ENCODE measurements around the gene MTRF1.

Gene MTRF1

GRCh38 chr13:41206467-41206866, 56.9 kb downstream of the MTRF1 start:
- no peak overlapping the region for H3K9ac ChIP-seq (ENCODE audit: low read depth, low read length, poor library complexity, severe bottlenecking)
- peaks cover 6% of the 10 kb centered on the region; the same call in 1 of the 2 replicates for H3K9me3 ChIP-seq (ENCODE audit: insufficient read depth, low read depth, low read length)
- H3K4me1 ChIP-seq (ENCODE audit: insufficient read depth, low read length, poor library complexity, severe bottlenecking): no peaks in the 10 kb centered on the region
- no peaks in the 10 kb centered on the region for H3K27me3 ChIP-seq (ENCODE audit: insufficient read depth, low read length, poor library complexity, severe bottlenecking)
- H3K4me2 ChIP-seq (ENCODE audit: low read depth, low read length, poor library complexity, severe bottlenecking): no peak overlapping the region
- no peaks in the 10 kb centered on the region for H3K36me3 ChIP-seq (ENCODE audit: insufficient read depth, low read length)
- H2AFZ ChIP-seq (ENCODE audit: low read length): no peak overlapping the region
- no peaks in the 10 kb centered on the region for H3K9me2 ChIP-seq (replicated peaks; ENCODE audit: low read depth, low read length)
- H3F3A ChIP-seq (ENCODE audit: low read depth): no peaks in the 10 kb centered on the region
- H4K20me1 ChIP-seq (ENCODE audit: insufficient read depth, low read length, poor library complexity, severe bottlenecking): no peaks in the 10 kb centered on the region
- H3K79me2 ChIP-seq (ENCODE audit: insufficient read depth, low read length): no peaks in the 10 kb centered on the region
- no peak overlapping the region for H3K4me3 ChIP-seq (ENCODE audit: low read length, poor library complexity, severe bottlenecking)
- no peak for TF ChIP-seq EZH2phosphoT487 (IDR thresholded peaks at IDR 0.05; ENCODE audit: borderline replicate concordance)
- TF ChIP-seq CTCF (conservative IDR thresholded peaks at IDR 0.05; ENCODE audit: low read length): no peak

- Histone ChIP-seq H2AFZ (ENCODE audit: low read length) (no peak overlapping the region), H3F3A (ENCODE audit: low read depth) (no peaks in the 10 kb centered on the region), H3K9ac (ENCODE audit: low read depth, low read length, poor library complexity, severe bottlenecking) (no peak overlapping the region), H3K27me3 (ENCODE audit: insufficient read depth, low read length, poor library complexity, severe bottlenecking) (no peaks in the 10 kb centered on the region), H3K9me3 (ENCODE audit: insufficient read depth, low read depth, low read length) (no peaks in the 10 kb centered on the region), H3K4me2 (ENCODE audit: low read depth, low read length, poor library complexity, severe bottlenecking) (no peak overlapping the region), H3K9me2 (replicated peaks; ENCODE audit: low read depth, low read length) (no peaks in the 10 kb centered on the region), H3K4me3 (ENCODE audit: low read length, poor library complexity, severe bottlenecking) (no peak overlapping the region), H3K4me1 (ENCODE audit: insufficient read depth, low read length, poor library complexity, severe bottlenecking) (no peaks in the 10 kb centered on the region), H3K79me2 (ENCODE audit: insufficient read depth, low read length) (no peaks in the 10 kb centered on the region), H4K20me1 (ENCODE audit: insufficient read depth, low read length, poor library complexity, severe bottlenecking) (no peaks in the 10 kb centered on the region), H3K36me3 (ENCODE audit: insufficient read depth, low read length) (no peaks in the 10 kb centered on the region)
- no peak for TF ChIP-seq EZH2phosphoT487 (IDR thresholded peaks at IDR 0.05; ENCODE audit: borderline replicate concordance)
- TF ChIP-seq CTCF (conservative IDR thresholded peaks at IDR 0.05; ENCODE audit: low read length): no peak
Measured at GRCh38 chr13:41203810-41204209, 59.6 kb downstream of the MTRF1 start.

GRCh38 chr13:41200126-41200525, 63.2 kb downstream of the MTRF1 start:
- H3K4me1 ChIP-seq (ENCODE audit: insufficient read depth, low read length, poor library complexity, severe bottlenecking): no peaks in the 10 kb centered on the region
- no peaks in the 10 kb centered on the region for H3K36me3 ChIP-seq (ENCODE audit: insufficient read depth, low read length)
- no peaks in the 10 kb centered on the region for H3K9me2 ChIP-seq (replicated peaks; ENCODE audit: low read depth, low read length)
- H3K9ac ChIP-seq (ENCODE audit: low read depth, low read length, poor library complexity, severe bottlenecking): no peak overlapping the region
- no peaks in the 10 kb centered on the region for H3F3A ChIP-seq (ENCODE audit: low read depth)
- H3K9me3 ChIP-seq (ENCODE audit: insufficient read depth, low read depth, low read length): no peaks in the 10 kb centered on the region
- no peak for TF ChIP-seq CTCF (conservative IDR thresholded peaks at IDR 0.05; ENCODE audit: low read length)
- no peak for TF ChIP-seq EZH2phosphoT487 (IDR thresholded peaks at IDR 0.05; ENCODE audit: borderline replicate concordance)
- no peak overlapping the region for H3K4me2 ChIP-seq (ENCODE audit: low read depth, low read length, poor library complexity, severe bottlenecking)
- no peaks in the 10 kb centered on the region for H4K20me1 ChIP-seq (ENCODE audit: insufficient read depth, low read length, poor library complexity, severe bottlenecking)
- no peak overlapping the region for H3K4me3 ChIP-seq (ENCODE audit: low read length, poor library complexity, severe bottlenecking)
- no peak overlapping the region for H2AFZ ChIP-seq (ENCODE audit: low read length)
- H3K27me3 ChIP-seq (ENCODE audit: insufficient read depth, low read length, poor library complexity, severe bottlenecking): no peaks in the 10 kb centered on the region
- H3K79me2 ChIP-seq (ENCODE audit: insufficient read depth, low read length): no peaks in the 10 kb centered on the region
